GM12865 (cell line): Measurements from ENCODE around the gene DNM2.
A peak's percentile ranks its signal among the peaks of the same experiment; 100 is the strongest.
"Not testable (repeated sequence)": the region's sequence is repeated elsewhere in the genome, so short reads cannot be mapped to it uniquely, and the experiment has no call there.

ENCODE experiments used
- DNase-seq: peaks from one replicate; pipeline ENCODE4 v3.0.0; 2010; ENCODE audit warnings: low read depth
- H3K4me3 ChIP-seq: 2 replicates; pipeline ENCODE4 v1.5.1; 2011; ENCODE audit warnings: mild to moderate bottlenecking, low read depth, low read length, control low read depth
- CTCF ChIP-seq: IDR thresholded peaks from 2 replicates; pipeline ENCODE4 v1.5.1; 2011; ENCODE audit warnings: low read length, control low read depth, low read depth, inconsistent platforms; ENCODE audit not compliant: insufficient read depth; ENCODE audit errors: missing control alignments

The DNM2 gene

GRCh38 chr19:10876459-10877240, 158.8 kb downstream of the DNM2 start:
- peak overlapping the region; percentile 38 for H3K4me3 ChIP-seq
- no peak for TF ChIP-seq CTCF
- DNase-seq, result peak; percentile 91

DNA sequence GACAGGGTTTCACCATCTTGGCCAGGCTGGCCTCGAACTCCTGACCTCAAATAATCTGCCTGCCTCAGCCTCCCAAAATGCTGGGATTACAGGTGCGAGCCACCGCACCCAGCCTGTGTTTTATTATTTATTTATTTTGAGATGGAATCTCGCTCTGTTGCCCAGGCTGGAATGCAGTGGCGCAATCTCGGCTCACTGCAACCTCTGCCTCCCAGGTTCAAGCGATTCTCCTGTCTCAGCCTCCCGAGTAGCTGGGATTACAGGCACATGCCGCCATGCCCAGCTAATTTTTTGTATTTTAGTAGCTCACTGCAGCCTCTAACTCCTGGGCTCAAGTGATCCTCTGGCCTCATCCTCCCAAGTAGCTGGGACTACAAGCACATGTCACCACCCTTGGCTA, 159.7 kb downstream of the DNM2 start:
- peak overlapping the region; percentile 64 for H3K4me3 ChIP-seq
- not testable (repeated sequence) for DNase-seq

GRCh38 chr19:10878253-10878652, 160.4 kb downstream of the DNM2 start:
- DNase-seq, result peak; percentile 64
- no peak for TF ChIP-seq CTCF
- peak overlapping the region; percentile 64 for H3K4me3 ChIP-seq
